HL-60 (cell line): ENCODE data around the gene DDX59.

Experiments used
- CTCF ChIP-seq: IDR thresholded peaks from one replicate; pipeline ENCODE4 v1.5.1; 2011; ENCODE audit warnings: low read length, control low read depth, inconsistent platforms; ENCODE audit not compliant: insufficient read depth
- POLR2AphosphoS5 ChIP-seq: IDR thresholded peaks from 2 replicates; pipeline ENCODE4 v1.6.1; 2012; ENCODE audit warnings: low read depth
- REST ChIP-seq: IDR thresholded peaks from 2 replicates; pipeline ENCODE4 v1.6.1; 2012; ENCODE audit warnings: low read depth; ENCODE audit not compliant: insufficient replicate concordance

DNA sequence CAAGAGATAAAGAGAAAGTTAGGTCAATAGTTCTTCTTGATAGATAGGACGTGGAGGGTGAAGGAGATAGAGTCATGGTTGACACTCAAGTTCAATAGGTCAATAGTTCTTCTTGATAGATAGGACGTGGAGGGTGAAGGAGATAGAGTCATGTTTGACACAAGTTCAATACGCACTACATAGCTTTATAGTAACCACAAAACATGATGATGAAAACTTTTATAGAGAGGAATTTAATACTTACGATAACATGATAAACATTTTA is 5.8 kb upstream of the DDX59 start:
- TF ChIP-seq CTCF (no peak), POLR2AphosphoS5 (no peak), REST (no peak)
